Smooth muscle cell of the coronary artery (primary cell): ENCODE measurements around the gene FUNDC2. TPM values are rescaled to one million over a fixed set of nuclear protein-coding genes. Genes with fewer than 3 reads are reported as not detected.

Source experiments
- total RNA-seq: library from RNA; depleted of rRNA; stranded (reverse); fragments of >200 nt; gene quantifications from 2 replicates; pipeline ENCODE4 v1.2.3, GENCODE V29; 2014; ENCODE audit warnings: low replicate concordance

Gene FUNDC2, protein sequence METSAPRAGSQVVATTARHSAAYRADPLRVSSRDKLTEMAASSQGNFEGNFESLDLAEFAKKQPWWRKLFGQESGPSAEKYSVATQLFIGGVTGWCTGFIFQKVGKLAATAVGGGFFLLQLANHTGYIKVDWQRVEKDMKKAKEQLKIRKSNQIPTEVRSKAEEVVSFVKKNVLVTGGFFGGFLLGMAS
- 39.4 and 59.9 TPM in 2 replicates for total RNA-seq

DNA sequence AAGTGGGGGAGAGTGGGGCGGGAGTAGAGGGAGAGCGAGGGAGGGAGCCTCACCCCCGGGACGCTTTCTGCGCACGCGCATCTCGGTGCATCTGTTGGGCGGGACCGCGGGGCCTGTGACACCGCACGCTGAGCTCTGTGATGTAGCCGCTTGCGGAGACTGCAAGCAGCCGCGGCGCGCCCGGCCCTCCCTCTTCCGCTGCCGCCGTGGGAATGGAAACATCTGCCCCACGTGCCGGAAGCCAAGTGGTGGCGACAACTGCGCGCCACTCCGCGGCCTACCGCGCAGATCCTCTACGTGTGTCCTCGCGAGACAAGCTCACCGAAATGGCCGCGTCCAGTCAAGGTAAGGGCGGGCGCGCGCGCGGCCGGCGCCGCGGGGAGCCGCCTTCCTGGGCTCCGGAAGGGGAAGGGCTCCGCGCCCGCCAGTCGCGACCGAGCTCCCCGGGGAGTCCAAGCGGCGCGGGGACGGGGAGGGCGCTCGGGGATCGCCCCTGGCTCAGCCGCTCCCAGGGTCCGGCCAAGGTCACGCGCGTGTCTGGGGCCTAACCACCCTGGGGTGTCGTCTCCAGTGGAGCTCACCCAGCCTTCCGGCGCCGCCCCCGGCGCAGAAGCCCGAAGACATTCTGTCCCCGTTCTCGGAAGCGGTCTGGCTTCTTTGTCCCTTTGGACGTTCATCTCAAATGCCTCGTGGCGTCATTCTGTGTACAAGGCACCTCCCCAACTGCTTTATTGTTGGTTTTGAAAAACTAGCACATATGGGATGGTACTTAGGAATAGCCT lies at the start of gene FUNDC2:
TSS of gene FUNDC2 (plus strand) at position 118 of the 782 bp plus-strand sequence. CDS start at position 213, 95 bp downstream.

DNA sequence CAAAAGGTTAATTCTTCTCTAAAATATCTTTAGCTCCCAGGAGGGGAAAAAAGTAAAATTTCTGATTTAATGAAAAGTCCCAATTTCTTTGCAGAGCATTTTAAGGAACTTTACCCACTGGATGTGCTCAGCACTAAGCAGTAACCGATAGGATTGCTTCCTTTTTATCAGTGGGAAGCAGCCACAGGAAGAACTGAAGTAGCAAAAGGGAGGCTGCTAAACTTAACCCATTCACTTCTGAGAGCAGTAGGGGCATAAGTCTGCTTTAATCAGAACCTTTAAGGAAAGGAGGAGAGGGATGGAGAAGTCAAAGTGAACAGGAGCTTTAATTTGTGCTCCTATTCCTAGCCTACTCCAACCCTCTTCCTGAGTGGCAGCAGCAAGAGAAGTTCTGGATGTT lies 4.1 kb upstream of the FUNDC2 start, which contains the start of gene F8:
TSS of gene F8 (minus strand) at position 139 of the 400 bp plus-strand sequence. CDS start 171 bp downstream, outside the sequence.

DNA sequence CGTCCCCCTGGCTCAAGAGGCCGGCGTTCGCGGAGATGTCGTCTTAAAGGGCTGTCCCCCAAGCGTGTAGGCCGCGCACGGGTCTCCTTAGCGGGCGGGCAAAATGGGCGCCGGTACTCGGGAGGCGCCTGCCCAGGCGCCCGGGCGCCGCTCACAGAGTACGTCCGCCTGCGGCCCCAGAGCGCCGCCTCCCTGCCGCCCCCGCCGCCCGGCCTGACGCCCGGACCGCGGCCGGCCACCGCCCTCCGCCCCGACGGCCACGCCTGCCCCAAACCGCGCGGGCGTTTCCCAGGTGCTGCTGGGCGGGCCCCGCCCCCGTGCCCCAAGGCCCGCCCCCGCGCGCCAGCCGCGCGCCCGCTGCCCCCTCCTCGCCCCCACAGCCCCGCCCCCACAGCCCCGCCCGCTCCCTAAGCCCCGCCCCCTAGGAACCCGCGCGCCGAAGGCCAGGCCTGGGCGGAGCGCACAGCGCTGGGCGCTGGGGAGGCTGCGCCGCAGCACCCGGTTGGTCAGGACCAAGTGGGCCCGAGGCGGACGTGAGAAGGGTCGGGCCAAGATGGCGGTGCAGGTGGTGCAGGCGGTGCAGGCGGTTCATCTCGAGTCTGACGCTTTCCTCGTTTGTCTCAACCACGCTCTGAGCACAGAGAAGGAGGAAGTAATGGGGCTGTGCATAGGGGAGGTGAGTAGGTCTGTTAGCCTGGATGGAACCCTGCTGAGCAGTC lies 44.5 kb downstream of the FUNDC2 start, which contains the start of the genes BRCC3, CMC4 and MTCP1:
TSS of gene BRCC3 (plus strand) at position 534 of the 719 bp plus-strand sequence. CDS start at position 554, 20 bp downstream.
TSS of gene CMC4 (minus strand) at position 162 of the 719 bp plus-strand sequence. CDS start 7,113 bp downstream, outside the sequence.
TSS of gene MTCP1 (minus strand) at position 162 of the 719 bp plus-strand sequence. CDS start 5,126 bp downstream, outside the sequence.

Other genes with a start within 250 kb of the FUNDC2 start
- 15.9 and 25.6 TPM in 2 replicates for gene MPP1, start 221.4 kb upstream of the FUNDC2 start, total RNA-seq
- not detected in 2 replicates for gene SMIM9, start 192.2 kb upstream of the FUNDC2 start, total RNA-seq
- gene F8A1, start 140.5 kb upstream of the FUNDC2 start, total RNA-seq: 0.82 and 1.4 TPM in 2 replicates
- gene F8, start 4.1 kb upstream of the FUNDC2 start, total RNA-seq: 1.7 and 3.5 TPM in 2 replicates
- 1.5 and 8.4 TPM in 2 replicates for gene CMC4, start 44.3 kb downstream of the FUNDC2 start, total RNA-seq
- 11.5 and 15.2 TPM in 2 replicates for gene MTCP1, start 44.3 kb downstream of the FUNDC2 start, total RNA-seq
- 9.2 and 12.1 TPM in 2 replicates for gene BRCC3, start 44.7 kb downstream of the FUNDC2 start, total RNA-seq
- 17.1 and 52.7 TPM in 2 replicates for gene VBP1, start 189.6 kb downstream of the FUNDC2 start, total RNA-seq
- gene RAB39B, start 237.6 kb downstream of the FUNDC2 start, total RNA-seq: 0.47 and 0.53 TPM in 2 replicates